Activated CD8-positive, alpha-beta memory T cell treated with anti-CD3 and anti-CD28 coated beads for 24 hours (primary cell): ENCODE data around the gene ATP6V1G2.
A peak's percentile ranks its signal among the peaks of the same experiment; 100 is the strongest.

ENCODE experiments used
- DNase-seq: peaks from one replicate; pipeline ENCODE4 v3.0.0-alpha.2; 2020

The ATP6V1G2 gene

DNA sequence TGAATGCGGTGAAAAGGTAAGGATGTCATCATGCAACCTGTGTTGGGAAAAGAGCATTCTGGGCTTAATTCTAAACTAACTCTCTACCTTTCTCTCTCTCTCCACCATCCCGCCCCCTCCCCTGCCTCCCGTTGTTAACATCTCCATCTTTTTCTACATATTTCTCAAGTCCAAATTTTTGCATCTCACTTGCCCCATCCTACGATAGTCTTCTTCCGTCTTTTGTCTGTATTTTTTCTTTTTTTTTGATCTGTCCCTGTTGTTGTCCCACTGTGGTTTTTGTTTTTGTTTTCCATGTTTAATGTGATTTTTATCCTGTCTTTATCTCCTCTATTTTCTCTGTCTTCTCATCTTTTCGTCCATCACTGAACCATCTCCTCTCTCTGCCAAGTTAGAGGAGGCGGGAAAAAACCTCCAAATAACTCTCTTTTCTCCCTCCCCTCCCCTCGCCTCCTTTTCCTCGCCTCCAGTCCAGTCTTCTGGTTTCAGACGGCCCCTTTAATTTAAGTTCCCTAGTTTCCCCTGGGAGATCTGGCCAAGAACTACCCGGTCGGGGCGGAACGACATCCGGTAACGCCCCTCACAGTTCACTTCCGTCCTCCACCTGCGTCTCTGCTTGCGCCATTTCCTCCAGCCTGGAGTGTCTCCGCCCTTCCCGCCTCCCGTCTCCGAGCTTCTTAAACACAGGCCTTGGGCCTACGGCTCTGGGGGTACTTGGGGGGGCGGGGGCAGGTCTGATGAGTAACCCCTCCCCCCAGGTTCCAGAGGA lies 734 bp upstream of the ATP6V1G2 start, which contains the start of gene NFKBIL1:
Gene NFKBIL1, plus strand, starts transcription at position 651 of the 769 bp plus-strand sequence. Its CDS starts 87 bp downstream, at position 738.
- peak; percentile 94 for DNase-seq

DNA sequence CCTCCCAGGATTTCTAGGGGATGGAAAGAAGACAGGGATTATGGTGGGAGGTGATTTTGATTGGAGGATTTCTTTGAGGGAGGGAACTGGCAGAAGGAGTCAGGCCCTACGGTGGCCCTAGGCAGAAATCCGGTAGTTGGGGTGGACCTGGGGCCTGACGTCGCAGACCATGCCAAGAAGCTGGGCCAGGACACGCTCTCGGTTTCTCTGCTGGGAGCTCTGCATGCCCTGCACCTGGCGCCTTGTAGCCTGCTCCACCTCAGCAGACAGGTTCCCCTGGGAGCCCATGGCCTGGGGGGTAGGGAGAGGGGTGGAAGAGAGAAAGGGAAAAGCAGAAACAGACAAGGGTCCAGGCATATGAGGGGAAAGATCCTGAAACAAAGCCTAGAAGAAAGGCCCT lies 1.1 kb downstream of the ATP6V1G2 start:
- no peak for DNase-seq

DNA sequence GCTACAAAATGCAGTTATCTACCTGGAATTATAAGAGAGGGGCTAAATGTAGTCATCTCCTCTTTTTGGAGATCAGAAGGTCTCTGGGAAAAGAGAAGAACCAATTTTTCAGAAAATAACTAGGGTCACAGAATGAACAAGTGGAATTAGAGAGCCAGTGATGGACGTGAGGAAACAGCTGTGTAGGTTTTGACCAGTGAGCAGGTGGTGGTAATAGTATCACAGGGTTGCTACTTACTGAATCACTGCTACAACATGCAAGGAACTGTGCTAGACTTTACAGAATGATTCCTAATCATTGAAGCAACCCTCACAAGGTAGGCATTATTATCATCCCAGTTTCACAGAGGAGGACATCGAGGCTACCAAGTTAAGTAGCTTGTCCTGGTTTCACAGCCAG lies 1.7 kb downstream of the ATP6V1G2 start:
- DNase-seq = no peak

DNA sequence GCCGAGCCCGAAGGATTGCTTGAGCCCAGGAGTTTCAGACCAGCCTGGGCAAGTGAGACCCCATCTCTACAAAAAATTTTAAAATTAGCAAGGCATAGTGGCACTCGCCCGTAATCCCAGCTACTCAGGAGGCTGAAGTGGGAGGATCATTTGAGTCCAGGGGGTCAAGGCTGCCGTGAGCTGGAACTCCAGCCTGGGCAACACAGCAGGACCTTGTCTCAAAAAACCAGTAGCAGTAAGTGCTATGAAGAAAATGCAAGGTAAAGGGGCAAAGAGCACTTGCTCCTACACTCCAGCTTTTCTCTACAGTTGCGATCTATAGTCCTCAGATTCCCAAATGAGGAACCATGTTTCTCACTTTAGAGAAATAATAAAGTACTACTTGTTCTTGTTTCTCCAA lies 2.8 kb downstream of the ATP6V1G2 start:
- DNase-seq = no peak

DNA sequence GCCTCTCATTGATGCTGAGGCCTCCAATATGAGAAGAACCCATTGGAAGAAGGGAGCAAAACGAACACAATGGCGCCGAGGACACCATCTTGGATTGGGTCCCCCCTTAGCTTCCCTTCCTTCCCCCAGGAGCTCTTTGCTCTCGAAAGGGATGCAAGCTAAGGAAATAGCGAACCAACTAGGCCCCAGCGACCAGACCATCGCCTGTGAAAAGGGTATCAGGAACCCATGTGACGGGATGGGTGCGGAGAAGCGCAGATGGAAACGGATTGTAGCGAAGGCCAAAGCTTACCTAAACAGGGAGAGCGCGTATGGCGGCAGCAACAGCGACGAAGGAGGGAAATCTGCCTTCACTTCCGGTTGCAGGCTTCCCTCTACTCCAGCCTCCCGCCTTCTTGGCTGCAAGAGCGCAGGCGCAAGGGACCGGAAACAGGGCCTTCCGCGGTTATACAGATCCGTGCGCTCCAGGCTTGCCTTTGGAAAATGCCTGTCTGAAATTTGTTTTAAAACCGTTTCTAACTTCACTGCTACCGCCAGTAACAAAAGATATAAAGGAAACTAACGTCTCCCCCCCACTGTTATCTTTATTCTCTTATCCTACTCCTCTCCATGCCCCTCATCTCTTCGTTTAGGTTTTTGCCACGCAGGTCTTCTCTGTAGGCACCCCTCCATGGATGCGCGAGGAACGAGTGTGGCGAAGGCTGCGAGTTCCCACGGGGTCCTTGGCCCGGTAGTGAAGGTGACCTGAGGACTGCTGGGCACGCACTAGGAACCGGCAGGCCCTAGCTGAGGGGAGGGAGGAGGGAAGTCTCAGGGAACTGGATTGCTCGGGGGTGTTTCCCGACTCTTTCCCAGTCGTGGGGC lies 4.5 kb downstream of the ATP6V1G2 start, which contains the start of gene DDX39B:
Gene DDX39B, minus strand, starts transcription at position 346 of the 864 bp plus-strand sequence. CDS start 1,471 bp downstream, outside the sequence.
- DNase-seq = peak; percentile 95

DNA sequence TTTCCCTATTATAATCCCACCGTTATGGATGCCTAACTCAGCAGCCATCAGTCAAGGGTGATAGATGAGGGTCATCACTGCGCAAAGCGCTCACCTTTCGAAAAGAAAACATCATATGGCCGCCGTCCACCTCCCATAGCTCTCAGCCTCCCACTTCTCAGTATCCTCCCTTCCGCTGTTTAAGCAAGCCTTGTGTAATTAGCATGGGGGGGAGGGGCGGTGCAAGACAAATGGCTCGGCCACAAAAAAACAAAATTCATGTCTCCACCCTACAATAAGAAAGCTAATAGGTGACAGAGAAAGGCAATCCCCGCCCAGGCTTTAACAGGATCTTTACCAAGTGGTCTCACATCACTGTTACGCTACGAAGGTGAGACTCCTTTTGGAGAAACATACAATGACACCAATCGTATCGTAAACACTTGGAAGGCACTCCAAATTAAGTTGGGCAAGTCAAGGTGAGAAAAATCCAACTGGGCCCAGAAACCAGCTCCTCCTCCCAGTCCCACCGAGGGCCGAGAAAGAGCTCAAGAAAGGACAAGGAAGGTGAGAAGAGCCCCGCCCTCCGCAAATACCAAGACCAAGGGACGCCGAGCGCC lies 5.2 kb downstream of the ATP6V1G2 start:
- peak; percentile 77 for DNase-seq

DNA sequence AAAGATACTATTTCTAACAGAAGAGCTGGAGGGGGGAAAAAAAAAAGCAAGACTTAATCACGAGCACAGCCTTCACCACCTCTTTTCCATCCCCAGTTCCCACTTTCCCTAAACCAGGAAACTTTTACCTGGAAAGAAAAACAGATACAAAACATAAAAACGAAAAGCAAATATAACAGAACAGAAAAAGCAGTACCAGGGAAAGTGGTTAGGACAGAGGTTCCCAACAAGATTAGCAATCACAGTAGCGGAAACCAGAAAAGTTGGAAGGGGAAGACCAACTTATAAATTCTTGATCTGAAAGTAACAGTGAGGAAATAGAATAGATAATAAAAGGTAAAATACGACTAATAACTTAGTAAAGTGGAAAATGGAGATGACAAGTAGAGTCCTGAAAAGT lies 5.8 kb downstream of the ATP6V1G2 start:
- DNase-seq = no peak

DNA sequence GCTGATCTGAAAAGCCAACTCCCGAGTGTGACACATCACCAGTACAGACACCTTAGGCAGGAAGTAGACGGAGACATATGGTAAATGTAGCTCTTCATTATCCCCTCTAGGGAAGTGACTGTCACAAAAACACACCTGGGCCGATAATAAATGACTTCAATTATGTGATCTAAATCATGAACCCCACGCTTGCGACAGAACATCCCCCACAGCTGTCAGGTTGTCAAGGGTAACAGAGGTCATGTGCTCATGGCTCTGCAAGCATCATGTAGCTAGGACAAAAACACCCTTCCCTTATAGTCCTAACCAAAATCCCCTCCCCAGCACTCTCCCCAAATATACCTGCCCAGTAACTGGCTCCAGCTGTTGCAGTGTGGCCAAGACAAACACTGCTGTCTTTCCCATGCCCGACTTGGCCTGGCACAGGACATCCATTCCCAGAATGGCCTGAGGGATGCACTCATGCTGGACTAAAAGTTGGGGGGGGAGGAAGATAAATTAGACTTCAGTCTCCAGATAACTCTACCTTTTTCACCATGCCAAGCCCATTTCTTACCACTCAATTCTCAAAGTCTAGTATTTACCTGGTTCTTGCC lies 7.5 kb downstream of the ATP6V1G2 start:
- DNase-seq = peak; percentile 52

DNA sequence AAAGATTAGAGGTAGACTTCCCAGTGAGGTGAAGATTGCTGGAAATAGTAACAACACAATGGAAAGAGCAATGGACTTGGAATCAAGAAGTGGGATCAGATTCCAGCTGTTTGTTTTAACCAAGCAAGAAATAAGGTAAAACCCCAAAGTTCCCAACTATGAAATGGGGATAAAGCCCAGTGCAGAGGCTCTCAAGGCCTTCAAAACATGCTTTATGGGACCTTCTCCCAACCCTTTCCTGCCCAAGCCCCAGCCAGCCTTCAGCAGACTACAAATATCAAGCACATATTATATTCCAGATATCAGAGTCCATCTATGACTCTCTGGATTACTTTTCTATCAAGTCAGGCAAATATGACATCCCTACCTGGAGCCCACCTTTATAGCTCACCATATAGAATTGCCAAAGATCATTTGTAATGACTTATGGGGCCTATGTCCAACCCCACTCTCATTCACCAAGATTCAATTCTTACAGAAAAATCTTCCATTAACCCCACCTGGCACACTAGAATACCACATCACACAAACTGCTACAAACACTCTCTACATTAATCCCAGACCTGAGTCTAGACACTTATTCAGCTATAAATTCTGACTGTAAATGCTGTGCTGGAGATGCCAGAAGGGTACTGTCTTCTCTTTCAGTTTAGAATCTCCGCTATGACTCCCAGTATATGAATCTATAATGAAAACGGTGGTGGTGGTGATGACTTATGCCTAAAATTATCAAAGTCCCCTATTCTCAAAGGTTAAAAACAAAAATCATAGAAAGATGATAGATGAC lies 10.7 kb downstream of the ATP6V1G2 start:
- no peak for DNase-seq

DNA sequence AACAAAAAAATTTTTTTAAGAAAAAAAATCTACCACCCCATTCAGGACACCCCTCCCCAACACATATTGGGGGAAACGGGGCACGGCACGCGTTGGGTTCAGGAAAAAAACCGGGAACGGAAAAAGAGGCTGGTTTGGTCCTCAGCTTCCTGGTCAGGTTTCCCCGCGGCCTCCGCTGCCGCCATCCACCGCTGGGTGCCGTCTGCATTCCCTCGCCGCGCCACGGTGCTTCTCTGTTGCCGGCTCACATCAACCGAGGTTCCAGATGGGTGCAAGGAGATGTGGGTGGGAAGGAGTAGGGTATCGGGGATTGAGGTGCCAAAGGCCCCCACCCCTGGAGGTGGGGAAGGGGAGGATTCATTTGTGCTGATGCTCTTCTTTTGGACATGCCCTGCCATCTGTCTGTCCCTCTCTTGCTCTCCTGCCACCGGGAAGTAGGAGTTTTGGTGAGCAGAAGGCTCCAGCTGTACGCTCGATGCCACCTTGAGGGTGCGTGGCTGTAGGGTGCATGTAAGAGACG lies 11.8 kb downstream of the ATP6V1G2 start:
- no peak for DNase-seq

DNA sequence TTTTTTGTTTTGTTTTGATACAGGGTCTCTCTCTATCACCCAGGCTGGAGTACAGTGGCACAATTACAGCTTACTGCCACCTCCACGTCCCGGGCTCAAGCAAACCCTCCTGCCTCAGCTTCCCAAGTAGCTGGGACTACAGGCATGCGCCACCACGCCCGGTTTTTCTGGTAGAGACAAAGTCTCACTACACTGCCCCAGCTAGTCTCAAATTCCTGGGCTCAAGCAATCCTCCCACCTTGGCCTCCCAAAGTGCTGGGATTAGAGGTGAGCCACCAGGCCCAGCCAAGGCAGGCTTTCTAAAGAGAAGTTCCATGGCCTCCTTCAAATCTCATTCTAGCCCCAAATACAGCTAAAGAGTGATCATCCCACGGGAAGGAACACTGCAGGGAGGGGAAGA lies 12.4 kb downstream of the ATP6V1G2 start:
- no peak for DNase-seq

DNA sequence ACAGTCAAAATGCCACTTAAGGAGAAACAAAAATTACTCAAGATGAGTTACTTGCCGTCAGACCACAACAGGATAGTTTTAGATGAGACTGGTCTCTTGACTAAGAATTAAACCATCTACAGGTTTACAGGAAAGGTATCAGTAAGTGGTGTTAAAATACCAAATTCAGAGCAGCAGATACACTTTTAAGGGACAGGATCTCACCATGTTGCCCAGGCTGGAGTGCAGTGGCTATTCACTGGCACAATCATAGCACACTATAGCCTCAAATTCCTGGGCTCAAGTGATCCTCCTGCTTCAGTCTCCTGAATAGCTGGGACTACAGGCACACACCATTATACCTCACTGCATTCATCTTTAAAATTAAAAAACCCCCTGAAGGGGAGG lies 13.0 kb downstream of the ATP6V1G2 start:
- DNase-seq = no peak

DNA sequence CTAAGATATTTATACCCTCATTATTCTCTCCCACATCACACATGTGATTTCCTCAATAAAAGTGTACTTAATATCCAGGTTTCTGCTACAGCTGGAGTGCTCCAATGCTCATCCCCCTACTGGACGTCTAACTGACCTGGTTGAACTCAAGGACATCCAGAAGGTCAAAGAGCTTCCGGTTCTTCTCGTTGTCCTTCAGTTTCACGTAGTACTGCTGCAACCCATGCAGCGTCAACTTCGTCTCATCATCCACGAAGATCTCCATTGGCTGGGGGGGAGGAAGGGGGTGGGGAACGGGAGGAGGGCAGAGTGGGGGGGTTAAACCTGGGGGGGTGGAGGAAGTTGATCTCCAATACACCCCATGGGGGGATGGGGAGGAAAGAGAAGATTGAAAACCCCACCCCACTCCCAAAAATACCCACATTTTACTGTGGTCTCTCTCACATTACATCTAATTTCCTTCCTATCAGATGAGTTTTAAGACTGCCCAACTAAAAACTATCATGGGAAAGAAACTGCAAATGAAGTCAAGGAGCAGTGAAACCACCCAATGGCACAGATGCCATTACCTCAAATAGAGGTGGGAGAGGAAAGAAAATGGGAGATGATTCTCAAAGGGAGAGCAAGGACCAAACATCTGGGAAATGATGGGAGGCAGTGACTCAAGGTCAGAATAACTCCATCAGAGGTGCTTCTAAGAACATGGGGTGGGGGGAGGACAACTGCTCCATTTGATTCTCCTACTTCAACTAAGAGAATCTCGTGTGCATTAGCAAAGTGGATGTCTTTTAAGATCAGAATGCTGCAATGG lies 13.6 kb downstream of the ATP6V1G2 start:
- no peak for DNase-seq

DNA sequence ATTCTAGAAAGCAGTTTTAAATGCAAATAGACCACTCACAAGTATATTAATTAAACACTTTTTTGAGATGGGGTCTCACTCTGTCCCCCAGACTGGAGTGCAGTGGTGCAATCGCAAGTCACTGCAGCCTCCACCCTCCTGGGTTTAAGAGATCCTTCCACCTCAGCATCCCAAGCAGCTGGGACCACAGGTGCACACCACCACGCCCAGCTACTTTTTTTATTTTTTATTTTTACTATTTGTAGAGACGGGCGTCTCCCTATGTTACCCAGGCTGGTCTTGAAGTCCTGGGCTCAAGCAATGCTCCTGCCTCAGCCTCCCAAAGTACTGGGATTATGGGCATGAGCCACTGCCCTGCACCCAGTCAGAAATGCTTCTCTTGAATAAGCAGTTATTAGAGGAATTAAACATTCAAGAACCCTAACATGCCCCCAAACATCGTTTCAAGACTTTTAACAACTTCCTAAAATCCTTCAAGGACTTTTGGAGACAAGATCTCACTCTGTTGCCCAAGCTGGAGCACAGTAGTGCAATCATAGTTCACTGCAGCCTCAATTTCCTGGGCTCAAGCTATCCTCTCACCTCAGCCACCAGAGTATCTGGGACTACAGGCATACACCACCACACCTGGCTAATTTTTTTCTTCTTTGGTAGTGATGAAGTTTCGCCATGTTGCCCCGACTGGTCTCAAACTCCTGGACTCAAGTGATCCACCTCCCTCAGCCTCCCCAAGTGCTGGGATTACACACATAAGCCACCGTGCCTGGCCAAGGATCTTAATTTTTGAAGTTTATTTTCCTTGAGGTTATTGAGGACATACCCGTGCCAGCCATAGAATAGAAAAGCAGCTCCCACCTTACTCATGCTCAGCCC lies 14.4 kb downstream of the ATP6V1G2 start:
- no peak for DNase-seq

DNA sequence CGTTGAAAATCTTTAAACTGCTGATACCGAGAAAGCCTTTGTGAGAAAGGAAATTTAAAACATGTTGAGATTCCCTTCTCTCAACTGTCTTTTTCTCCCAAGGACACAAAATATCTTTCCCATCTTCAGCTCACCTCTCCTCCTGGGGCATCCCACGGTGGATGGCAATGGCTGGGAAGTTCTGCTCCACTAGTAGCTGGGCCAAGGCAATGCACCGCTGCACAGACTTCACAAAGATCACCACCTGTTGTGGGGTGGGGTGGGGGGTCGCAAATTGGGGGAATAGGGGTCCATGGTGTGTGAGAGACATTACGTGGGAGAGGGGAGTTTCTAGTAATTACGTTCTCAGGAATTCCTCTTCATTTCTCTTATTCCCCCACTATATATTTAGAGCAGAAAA lies 15.2 kb downstream of the ATP6V1G2 start:
- DNase-seq = no peak

DNA sequence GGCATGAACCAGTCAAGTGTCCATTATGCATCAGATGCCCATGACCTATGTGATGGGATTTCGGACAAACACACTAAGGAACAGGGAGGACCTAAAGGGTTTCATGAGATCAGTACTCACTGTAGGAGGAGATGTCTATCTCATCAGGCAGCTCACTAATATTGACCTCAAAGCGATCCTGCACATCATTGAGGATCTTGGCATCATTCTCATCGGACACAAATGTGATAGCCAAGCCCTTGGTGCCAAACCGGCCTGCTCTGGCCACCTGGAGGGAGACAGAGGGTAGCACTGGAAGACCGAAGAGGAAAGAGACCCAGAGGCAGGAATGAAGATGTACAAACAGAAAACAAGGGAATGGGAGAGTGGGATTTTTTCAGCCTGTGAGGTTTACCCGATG lies 15.7 kb downstream of the ATP6V1G2 start:
- DNase-seq = no peak

DNA sequence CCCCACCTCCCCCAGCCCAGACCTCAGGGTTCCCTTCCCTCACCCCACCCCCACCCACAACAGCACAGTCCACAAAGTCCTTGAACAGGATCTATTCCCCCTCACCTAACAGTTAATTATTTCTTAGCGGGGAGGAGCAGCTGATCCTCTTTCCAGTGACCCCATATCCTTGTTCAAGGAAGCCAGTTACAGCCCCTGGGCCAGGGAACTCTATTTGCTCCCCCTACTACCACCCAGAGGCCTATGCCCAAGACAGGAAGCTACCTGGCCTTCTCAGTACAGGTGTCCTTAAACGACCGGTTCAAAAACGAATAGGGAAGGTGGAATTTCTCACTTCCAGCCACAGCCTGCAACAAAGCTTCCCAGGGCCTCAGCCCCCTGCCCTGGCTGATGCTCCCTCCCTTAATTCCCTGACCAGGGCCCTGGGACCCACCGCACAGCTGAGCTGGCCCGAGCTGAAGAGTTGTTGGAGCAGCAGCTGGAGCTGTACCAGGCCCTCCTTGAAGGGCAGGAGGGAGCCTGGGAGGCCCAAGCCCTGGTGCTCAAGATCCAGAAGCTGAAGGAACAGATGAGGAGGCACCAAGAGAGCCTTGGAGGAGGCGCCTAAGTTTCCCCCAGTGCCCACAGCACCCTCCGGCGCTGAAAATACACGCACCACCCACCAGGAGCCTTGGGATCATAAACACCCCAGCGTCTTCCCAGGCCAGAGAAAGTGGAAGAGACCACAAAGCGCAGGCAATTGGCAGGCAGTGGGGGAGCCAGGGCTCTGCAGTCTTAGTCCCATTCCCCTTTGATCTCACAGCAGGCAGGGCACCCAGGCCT lies 16.9 kb downstream of the ATP6V1G2 start:
- peak; percentile 58 for DNase-seq

DNA sequence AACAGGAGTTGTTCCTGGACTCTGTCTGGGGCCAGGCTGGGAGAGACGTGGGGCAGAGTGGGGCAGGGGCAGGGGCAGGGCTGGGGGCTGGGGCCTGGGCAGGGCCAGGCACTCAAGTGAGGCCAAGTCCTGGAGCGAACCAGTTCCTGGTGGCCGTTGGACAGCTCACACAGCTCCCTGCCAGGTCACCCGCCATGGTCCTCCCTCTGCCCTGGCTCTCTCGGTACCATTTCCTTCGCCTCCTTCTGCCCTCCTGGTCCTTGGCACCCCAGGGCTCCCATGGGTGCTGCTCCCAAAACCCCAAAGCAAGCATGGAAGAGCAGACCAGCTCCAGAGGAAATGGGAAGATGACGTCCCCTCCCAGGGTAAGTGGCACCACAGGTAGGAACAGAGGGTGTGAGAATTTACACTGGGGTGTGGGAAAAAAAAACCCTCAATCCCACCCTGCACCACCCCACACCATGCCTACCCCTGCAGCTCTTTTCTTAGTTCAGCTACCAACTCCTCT lies 17.5 kb downstream of the ATP6V1G2 start, which contains the start of gene MCCD1:
Gene MCCD1, plus strand, starts transcription at position 142 of the 508 bp plus-strand sequence. Its CDS starts 53 bp downstream, at position 195.
- DNase-seq = no peak

DNA sequence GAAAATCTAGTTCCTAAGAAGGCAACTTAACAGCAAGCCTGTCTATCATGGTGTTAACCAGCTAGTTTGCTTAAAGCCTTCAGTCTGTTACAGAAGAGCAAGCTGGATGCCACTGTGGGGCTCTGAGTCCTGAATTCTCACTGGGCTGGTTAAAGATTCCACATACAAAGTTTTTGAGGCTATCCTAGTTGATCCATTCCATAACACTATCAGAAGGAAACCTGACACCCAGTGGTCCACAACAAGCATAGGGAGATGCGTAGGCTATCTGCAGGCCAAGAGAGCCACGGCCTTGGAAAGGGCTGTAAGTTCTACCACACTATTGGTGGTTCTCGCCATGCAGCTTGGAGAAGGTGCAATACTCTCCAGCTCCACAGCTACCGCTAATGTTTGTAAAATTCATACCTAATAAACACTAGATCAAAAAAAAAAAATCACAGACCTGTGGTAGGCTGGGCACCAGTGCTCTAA lies 18.1 kb downstream of the ATP6V1G2 start:
- DNase-seq = no peak
